LNCaP clone FGC (cell line): ENCODE data around the gene ACP7.

Source experiments
- DNase-seq: peaks from one replicate; pipeline ENCODE4 v3.0.0-alpha.2; 2011; ENCODE audit warnings: low read depth
- H3K4me3 ChIP-seq: 2 replicates; pipeline ENCODE4 v1.5.1; 2011; ENCODE audit warnings: mild to moderate bottlenecking, low read depth, low read length, control low read depth
- CTCF ChIP-seq: IDR thresholded peaks from 2 replicates; pipeline ENCODE4 v1.5.1; 2012; ENCODE audit warnings: mild to moderate bottlenecking; ENCODE audit not compliant: control insufficient read depth, insufficient read depth; ENCODE audit errors: extremely low read depth

The ACP7 gene

GRCh38 chr19:39047073-39047472 is 37.1 kb upstream of the ACP7 start:
- H3K4me3 ChIP-seq: no peak overlapping the region
- no peak for DNase-seq
- TF ChIP-seq CTCF: no peak

GRCh38 chr19:39052243-39052746 is 31.9 kb upstream of the ACP7 start:
- no peak for DNase-seq
- peak; percentile 66 for TF ChIP-seq CTCF

GRCh38 chr19:39052846-39053245 is 31.3 kb upstream of the ACP7 start:
- no peak overlapping the region for H3K4me3 ChIP-seq
- DNase-seq: no peak
- no peak for TF ChIP-seq CTCF

More at GRCh38 chr19:39052243-39052746, 31.9 kb upstream of the ACP7 start:
- no peak overlapping the region for H3K4me3 ChIP-seq

GRCh38 chr19:39053276-39054090 is 30.7 kb upstream of the ACP7 start:
- no peak overlapping the region for H3K4me3 ChIP-seq
- no peak for TF ChIP-seq CTCF
- no peak for DNase-seq

- no peak overlapping the region for H3K4me3 ChIP-seq
- no peak for DNase-seq
- no peak for TF ChIP-seq CTCF
Observed at GRCh38 chr19:39054091-39054470, 30.1 kb upstream of the ACP7 start.

- DNase-seq: no peak
- H3K4me3 ChIP-seq: no peak overlapping the region
Observed at GRCh38 chr19:39057615-39058014, 26.6 kb upstream of the ACP7 start.

More at GRCh38 chr19:39057615-39058014, 26.6 kb upstream of the ACP7 start:
- TF ChIP-seq CTCF: no peak
